ENCODE data around the gene PRKD2.

Gene PRKD2

GRCh38 chr19:46741447-46741846 lies 24.5 kb upstream of the PRKD2 start:
- no peak for DNase-seq (ENCODE audit: low spot score)

- DNase-seq (ENCODE audit: low spot score), result no peak
Measured at GRCh38 chr19:46739290-46739771, 22.4 kb upstream of the PRKD2 start.

DNA sequence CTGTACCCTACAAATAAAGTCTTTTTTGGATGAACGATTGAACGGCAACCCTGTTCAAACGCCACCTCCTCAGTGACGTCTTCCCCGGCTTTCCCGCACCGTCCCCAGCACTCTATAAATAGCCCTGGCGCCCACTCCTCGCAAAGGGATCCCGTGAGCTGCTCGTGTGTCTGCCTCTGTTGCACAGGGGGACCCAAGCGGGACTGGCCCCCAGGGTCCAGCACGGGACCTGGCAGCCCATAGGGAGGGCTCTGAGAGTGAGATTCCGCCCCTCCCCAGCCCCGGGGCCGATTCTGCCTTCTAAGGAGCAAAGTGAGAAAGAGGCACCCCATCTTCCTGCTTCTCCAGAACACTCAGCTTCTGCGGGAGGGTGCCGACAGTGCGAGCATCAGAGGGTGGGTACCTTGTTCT lies 20.9 kb upstream of the PRKD2 start:
- no peak for DNase-seq (ENCODE audit: low spot score)

DNA sequence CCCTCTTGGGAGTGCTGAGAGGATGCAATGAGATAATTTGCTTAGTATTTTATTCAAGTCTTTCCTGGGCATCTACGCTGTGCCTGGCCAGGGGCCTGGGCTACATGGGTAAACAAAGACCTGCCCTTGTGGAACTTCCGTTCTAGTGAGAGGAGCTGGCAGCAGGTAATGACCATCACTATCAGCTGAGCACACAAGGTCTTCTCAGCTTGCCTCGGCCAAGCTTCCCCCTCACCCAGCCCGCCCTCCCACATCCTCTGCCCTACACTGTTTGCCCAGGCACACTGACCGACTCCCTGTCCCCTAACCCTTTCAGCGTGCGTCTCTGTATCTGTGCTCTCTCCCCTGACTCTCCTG lies 20.4 kb upstream of the PRKD2 start:
- DNase-seq (ENCODE audit: low spot score), result no peak

DNA sequence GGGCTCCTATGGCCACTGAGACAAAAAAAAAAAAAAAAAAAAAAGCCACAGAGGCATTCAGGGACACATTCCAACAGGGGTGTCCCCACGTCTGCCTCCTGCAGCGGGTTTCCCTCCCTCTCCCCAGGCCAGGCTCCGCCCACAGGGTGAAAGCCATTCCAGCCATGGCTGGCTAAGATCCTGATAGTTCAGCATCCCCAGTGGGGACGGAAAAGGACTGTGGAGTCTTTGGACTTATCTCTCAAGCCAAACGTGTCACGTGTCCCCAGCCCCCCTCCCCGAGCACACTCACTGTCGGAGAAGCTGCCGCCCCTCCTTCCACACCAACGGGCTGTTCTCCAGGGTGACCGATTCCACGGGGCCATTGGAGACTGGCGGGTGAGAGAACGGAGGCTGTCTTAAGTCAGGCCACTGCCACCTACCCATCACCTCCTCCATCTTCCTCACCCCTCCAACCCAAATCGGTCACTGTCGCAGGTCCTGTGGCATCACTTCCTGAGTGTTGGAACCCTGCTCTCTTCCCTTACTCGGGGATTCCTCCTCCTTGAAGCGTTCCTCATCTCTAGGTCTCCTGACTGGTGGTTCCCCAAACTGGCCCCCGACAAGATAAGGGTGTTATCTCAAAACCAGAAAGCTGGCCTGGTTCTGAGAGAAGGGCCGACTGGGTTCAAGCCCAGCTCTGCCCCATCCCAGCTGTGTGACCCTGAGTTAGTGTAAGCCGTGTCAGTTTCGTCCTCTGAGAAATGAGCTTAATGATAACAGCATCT lies 19.8 kb upstream of the PRKD2 start:
- no peak for DNase-seq (ENCODE audit: low spot score)

DNA sequence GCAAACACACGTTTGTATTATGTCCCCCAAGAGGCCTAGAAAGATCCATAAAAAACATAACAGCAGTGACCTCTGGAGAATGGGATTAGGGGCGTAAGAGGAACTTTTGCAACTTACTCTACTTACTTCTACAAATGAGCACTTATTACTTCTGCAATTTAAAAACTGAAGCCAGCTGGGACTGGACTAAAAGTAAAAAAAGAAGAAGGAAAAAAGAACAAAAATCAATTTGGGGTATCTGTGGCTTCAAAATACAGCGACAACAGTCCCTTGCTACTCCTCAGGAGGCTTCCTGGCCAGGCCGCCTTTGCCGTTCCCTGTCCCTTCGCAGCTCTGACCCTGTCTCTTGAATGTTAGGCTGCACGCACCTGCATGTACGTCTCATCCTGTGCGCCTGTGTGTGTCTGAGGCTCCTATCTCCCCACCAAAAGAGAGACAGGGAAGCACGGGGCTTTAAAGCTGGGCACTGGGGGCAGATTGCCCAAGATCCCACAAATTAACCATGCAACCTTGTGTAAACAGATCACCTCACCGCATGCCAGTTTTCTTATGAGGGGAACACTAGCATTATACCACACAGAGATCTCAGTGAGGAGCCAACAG lies 16.9 kb upstream of the PRKD2 start:
- DNase-seq (ENCODE audit: low spot score), result no peak

- DNase-seq (ENCODE audit: low spot score), result no peak
Measured at GRCh38 chr19:46732966-46733689, 16.2 kb upstream of the PRKD2 start.

DNA sequence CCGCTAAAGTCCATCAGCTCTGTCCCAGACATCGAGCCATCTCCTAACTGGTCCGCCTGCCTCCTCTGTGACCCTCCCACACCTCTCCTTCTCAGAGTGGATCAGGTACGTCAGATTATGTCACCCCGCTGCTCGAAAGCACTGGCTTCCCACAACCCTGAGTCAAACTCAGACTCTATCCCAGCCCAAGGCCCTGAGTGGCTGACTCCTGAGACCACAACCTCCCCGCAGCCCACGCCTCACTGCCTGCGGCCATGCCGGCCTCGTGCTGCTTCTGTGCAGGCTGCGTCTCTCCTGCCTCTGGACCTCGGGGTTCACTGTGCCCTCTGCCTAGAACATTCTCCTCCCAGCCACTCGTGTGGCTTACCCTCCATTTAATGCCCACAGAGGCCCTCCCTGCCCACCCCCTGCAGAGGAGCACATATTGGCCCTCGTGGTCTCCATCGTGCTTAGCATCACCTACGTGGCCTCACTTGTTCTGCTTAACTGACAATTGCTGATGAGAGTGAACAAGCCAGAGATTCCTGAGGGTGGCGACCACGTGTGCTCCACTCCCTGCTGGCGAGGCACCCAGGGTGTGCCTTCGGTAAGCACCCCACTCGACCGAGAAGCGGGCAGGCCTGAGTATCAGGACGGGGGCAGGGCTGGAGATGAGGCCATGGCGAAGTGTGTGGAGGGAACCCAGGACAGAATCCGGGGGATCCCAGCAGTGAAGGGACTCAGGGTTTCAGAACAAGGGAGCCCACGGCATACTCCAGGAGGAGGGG lies 15.4 kb upstream of the PRKD2 start:
- DNase-seq (ENCODE audit: low spot score), result no peak

DNA sequence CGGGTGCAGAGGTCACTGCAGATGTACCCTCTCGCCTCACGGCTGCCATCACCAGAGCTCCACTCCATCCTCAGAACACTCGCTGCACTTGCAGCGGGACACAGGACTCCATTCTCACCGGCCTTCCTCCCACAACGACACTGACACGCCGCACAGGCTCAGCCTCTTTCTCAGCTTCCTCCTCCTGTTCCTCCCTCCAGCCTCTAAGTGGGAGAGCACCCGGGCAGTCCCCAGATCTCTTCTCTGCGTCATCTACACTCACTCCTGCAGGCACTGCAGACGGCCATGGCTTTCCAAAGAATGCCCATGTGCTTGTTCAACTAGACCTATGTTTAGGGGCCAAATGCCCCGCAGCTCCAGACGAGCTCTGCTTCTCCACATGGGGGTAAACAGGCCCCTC lies 14.7 kb upstream of the PRKD2 start:
- DNase-seq (ENCODE audit: low spot score), result no peak

DNA sequence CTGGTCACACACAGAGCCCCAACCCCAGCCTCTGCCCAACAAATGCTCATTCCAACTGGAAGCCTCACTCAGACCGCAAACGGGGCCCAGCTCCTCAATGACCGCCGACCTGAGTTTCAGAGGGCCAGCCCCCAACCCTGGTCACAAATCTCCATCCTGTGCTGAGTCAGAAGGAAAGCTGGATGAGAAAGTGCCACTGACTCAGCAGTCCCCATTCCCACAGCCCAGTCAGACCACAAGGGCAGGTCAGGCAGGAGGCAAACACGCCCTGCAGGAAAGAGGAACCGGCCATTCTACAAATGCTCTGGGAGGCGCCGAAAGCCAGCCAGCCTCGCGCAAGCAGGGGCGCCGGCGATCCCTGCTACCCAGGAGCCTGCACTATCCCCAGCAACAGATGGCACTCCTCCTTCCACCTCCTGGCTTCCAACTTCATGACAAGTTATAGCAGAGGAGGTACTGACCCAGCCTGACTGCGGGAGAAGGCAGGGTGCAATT lies 14.1 kb upstream of the PRKD2 start:
- no peak for DNase-seq (ENCODE audit: low spot score)

DNA sequence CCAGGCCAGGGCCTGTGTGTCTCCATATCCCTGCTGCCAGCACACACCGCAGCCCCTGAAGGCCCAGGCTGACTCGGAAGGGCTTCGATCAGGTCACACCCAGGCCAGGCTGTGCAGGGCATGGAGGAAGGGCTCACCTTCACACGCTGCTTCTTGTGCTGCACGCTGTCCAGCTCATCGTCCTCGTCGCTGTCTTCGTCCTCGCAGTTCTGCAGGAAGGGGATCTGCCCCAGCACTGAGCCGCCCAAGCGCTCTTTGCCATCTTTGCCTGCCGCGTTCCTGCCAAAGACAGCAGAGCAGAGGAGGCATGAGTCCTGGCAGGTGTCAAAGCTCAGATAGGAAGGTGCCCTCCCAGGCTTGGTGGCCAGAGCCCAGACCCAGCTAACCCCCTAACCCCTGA lies 13.7 kb upstream of the PRKD2 start:
- no peak for DNase-seq (ENCODE audit: low spot score)

GRCh38 chr19:46730187-46730586 lies 13.3 kb upstream of the PRKD2 start:
- DNase-seq (ENCODE audit: low spot score), result no peak

DNA sequence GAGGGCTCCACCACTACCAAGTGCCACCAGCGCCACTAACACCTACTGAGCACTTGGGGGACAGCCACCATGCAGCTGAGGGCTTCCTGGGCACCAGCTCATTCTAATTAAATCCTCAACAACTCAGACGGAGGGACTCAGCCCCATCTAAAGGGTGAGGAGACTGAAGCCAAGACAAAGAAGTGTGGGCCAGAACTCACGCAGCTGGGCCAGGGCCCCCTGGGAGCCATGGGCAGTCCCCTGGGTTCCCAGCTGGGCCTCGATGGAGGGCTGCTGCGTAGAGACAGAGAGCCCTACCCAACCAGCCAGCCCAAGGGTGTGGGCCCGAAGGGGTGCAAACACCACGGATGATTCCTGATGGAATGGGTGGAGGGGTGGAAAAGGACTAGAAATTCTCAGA lies 12.8 kb upstream of the PRKD2 start:
- no peak for DNase-seq (ENCODE audit: low spot score)

GRCh38 chr19:46728693-46729339 lies 11.9 kb upstream of the PRKD2 start:
- DNase-seq (ENCODE audit: low spot score), result no peak

GRCh38 chr19:46728208-46728607 lies 11.3 kb upstream of the PRKD2 start:
- no peak for DNase-seq (ENCODE audit: low spot score)

DNA sequence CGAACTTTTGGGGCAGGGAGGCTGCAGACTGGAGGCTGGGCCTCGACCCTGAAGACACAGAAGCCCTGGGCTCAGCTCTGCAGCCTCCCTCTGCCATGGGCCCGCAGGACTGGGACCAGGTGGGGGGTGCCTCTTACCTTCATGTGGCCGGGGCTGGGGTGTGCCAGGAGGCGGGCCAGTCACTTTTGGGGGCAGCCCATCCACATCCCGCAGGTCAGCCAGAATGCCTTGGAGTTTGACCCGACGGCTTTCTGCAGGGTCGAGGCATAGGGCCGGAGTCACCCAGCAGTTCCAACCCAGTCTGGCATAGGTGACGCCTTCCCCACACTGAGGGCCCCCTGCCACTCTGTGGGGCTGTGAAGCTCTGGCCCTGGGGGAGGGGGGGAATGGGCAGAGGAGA lies 10.8 kb upstream of the PRKD2 start:
- DNase-seq (ENCODE audit: low spot score), result no peak

DNA sequence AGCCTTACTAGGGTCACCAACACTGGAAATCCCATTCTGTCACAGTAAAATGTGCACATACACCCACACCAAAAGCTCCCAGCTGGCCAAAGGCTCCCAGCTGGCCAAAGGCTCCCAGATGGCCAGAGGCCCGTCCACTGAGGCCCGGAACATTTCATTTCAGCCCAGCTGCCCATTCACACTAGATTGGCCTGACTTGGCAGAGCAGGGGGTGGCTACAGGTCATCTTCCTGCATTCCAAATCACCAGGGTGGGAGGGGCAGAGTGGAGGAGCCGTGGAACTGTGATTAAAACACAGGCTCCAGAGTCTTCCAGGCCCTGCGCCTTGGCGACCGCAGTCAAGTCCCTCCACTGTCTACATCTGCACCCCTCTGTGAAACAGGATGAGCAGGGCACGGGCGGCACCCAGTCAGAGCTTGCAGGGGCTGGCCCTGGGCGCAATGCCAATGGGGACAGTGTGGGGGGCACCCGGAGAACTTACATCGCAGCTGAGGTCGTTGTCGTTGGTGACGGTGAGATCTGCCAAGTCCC lies 10.1 kb upstream of the PRKD2 start:
- no peak for DNase-seq (ENCODE audit: low spot score)

DNA sequence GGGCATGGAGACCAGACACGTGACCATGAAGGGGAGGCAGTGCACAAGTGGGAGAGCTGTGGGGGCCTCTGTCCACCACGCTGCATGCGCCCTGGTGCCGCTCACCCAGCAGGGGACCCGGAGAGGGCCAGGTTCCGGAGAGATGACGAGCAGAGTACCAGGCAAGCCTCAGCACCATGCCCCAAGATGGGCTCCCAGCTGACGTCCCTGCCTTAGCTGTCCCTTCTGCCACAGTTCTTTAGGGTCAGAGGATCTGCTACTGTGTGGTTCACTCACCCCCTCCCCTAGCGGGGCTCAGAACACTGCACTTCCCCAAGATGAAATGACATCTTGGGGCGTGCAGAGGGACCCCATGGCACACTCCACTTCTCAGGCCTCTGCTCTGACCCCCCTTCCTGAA lies 9.6 kb upstream of the PRKD2 start:
- no peak for DNase-seq (ENCODE audit: low spot score)

GRCh38 chr19:46725859-46726393 lies 9.0 kb upstream of the PRKD2 start:
- no peak for DNase-seq (ENCODE audit: low spot score)

- no peak for DNase-seq (ENCODE audit: low spot score)
Measured at GRCh38 chr19:46725036-46725820, 8.3 kb upstream of the PRKD2 start.
